ENCODE measurements around the gene DXO.

Gene DXO

GRCh38 chr6:31949926-31950548 lies 21.9 kb downstream of the DXO start:
- TF ChIP-seq GATA3 (IDR thresholded peaks at IDR 0.05; ENCODE audit: low read depth, low read length): no peak
- TF ChIP-seq GATA2 (IDR thresholded peaks at IDR 0.05; ENCODE audit: low read depth, low read length): no peak

GRCh38 chr6:31948753-31949413 lies 23.1 kb downstream of the DXO start:
- no peak for TF ChIP-seq GATA3 (IDR thresholded peaks at IDR 0.05; ENCODE audit: low read depth, low read length)
- no peak for TF ChIP-seq GATA2 (IDR thresholded peaks at IDR 0.05; ENCODE audit: low read depth, low read length)

GRCh38 chr6:31948306-31948705 lies 23.6 kb downstream of the DXO start:
- TF ChIP-seq GATA2 (IDR thresholded peaks at IDR 0.05; ENCODE audit: low read depth, low read length) (no peak), GATA3 (IDR thresholded peaks at IDR 0.05; ENCODE audit: low read depth, low read length) (no peak)

GRCh38 chr6:31947864-31948263 lies 24.1 kb downstream of the DXO start:
- TF ChIP-seq GATA2 (IDR thresholded peaks at IDR 0.05; ENCODE audit: low read depth, low read length) (no peak), GATA3 (IDR thresholded peaks at IDR 0.05; ENCODE audit: low read depth, low read length) (no peak)

GRCh38 chr6:31947070-31947675 lies 24.8 kb downstream of the DXO start:
- no peak for TF ChIP-seq GATA2 (IDR thresholded peaks at IDR 0.05; ENCODE audit: low read depth, low read length)
- TF ChIP-seq GATA3 (IDR thresholded peaks at IDR 0.05; ENCODE audit: low read depth, low read length): no peak

GRCh38 chr6:31946370-31946885 lies 25.5 kb downstream of the DXO start:
- TF ChIP-seq GATA3 (IDR thresholded peaks at IDR 0.05; ENCODE audit: low read depth, low read length) (no peak), GATA2 (IDR thresholded peaks at IDR 0.05; ENCODE audit: low read depth, low read length) (no peak)

GRCh38 chr6:31945507-31946369 lies 26.2 kb downstream of the DXO start, which contains the start of gene CFB:
Gene CFB (plus strand): TSS chr6:31946095. CDS start chr6:31946222, 127 bp downstream.
- TF ChIP-seq GATA3 (IDR thresholded peaks at IDR 0.05; ENCODE audit: low read depth, low read length) (no peak), GATA2 (IDR thresholded peaks at IDR 0.05; ENCODE audit: low read depth, low read length) (no peak)

GRCh38 chr6:31945154-31945506 lies 26.8 kb downstream of the DXO start:
- TF ChIP-seq GATA2 (IDR thresholded peaks at IDR 0.05; ENCODE audit: low read depth, low read length) (no peak), GATA3 (IDR thresholded peaks at IDR 0.05; ENCODE audit: low read depth, low read length) (no peak)

- TF ChIP-seq GATA2 (IDR thresholded peaks at IDR 0.05; ENCODE audit: low read depth, low read length): peak; percentile 23; the same call in 1 of the 2 replicates
- no peak for TF ChIP-seq GATA3 (IDR thresholded peaks at IDR 0.05; ENCODE audit: low read depth, low read length)
Observed at GRCh38 chr6:31943742-31944141, 28.2 kb downstream of the DXO start.

- no peak for TF ChIP-seq GATA3 (IDR thresholded peaks at IDR 0.05; ENCODE audit: low read depth, low read length)
- TF ChIP-seq GATA2 (IDR thresholded peaks at IDR 0.05; ENCODE audit: low read depth, low read length): no peak
Observed at GRCh38 chr6:31940256-31940664, 31.7 kb downstream of the DXO start.

GRCh38 chr6:31935823-31936222 lies 36.1 kb downstream of the DXO start:
- TF ChIP-seq GATA2 (IDR thresholded peaks at IDR 0.05; ENCODE audit: low read depth, low read length) (no peak), GATA3 (IDR thresholded peaks at IDR 0.05; ENCODE audit: low read depth, low read length) (no peak)

- TF ChIP-seq GATA3 (IDR thresholded peaks at IDR 0.05; ENCODE audit: low read depth, low read length) (no peak), GATA2 (IDR thresholded peaks at IDR 0.05; ENCODE audit: low read depth, low read length) (no peak)
Observed at GRCh38 chr6:31935021-31935420, 36.9 kb downstream of the DXO start.

GRCh38 chr6:31933537-31933936 lies 38.4 kb downstream of the DXO start:
- no peak for TF ChIP-seq GATA2 (IDR thresholded peaks at IDR 0.05; ENCODE audit: low read depth, low read length)
- no peak for TF ChIP-seq GATA3 (IDR thresholded peaks at IDR 0.05; ENCODE audit: low read depth, low read length)

GRCh38 chr6:31930962-31931361 lies 41.0 kb downstream of the DXO start:
- TF ChIP-seq GATA3 (IDR thresholded peaks at IDR 0.05; ENCODE audit: low read depth, low read length) (no peak), GATA2 (IDR thresholded peaks at IDR 0.05; ENCODE audit: low read depth, low read length) (no peak)

Data from SH-SY5Y (cell line).